T1000 (cell line): ENCODE data around the gene HEATR9.

Source experiments
- DNase-seq: peaks from one replicate; lab custom pipeline; 2025; ENCODE audit warnings: mixed read lengths; lab: John Stamatoyannopoulos, UW

HEATR9 gene

GRCh38 chr17:35864853-35865252 lies 3.8 kb downstream of the HEATR9 start:
- DNase-seq = no peak

GRCh38 chr17:35856603-35857002 lies 12.1 kb downstream of the HEATR9 start:
- DNase-seq = no peak

- DNase-seq = no peak
Measured at GRCh38 chr17:35855965-35856364, 12.7 kb downstream of the HEATR9 start.

GRCh38 chr17:35849469-35850348 lies 19.0 kb downstream of the HEATR9 start:
- DNase-seq = no peak

GRCh38 chr17:35847633-35848373 lies 20.9 kb downstream of the HEATR9 start:
- DNase-seq = no peak

GRCh38 chr17:35847006-35847405 lies 21.7 kb downstream of the HEATR9 start:
- no peak for DNase-seq

- no peak for DNase-seq
Measured at GRCh38 chr17:35846055-35846809, 22.5 kb downstream of the HEATR9 start.

GRCh38 chr17:35844547-35844946 lies 24.1 kb downstream of the HEATR9 start:
- no peak for DNase-seq

- no peak for DNase-seq
Measured at GRCh38 chr17:35843698-35844097, 25.0 kb downstream of the HEATR9 start.

- DNase-seq = no peak
Measured at GRCh38 chr17:35842239-35842638, 26.5 kb downstream of the HEATR9 start.

GRCh38 chr17:35841505-35841904 lies 27.2 kb downstream of the HEATR9 start:
- no peak for DNase-seq

- no peak for DNase-seq
Measured at GRCh38 chr17:35841101-35841500, 27.6 kb downstream of the HEATR9 start.

GRCh38 chr17:35825206-35825605 lies 43.5 kb downstream of the HEATR9 start:
- DNase-seq = no peak

- no peak for DNase-seq
Measured at GRCh38 chr17:35821308-35821707, 47.4 kb downstream of the HEATR9 start.

- no peak for DNase-seq
Measured at GRCh38 chr17:35819455-35819854, 49.2 kb downstream of the HEATR9 start.

GRCh38 chr17:35817196-35817595 lies 51.5 kb downstream of the HEATR9 start:
- DNase-seq = no peak

GRCh38 chr17:35816723-35817122 lies 52.0 kb downstream of the HEATR9 start:
- no peak for DNase-seq

GRCh38 chr17:35812456-35812855 lies 56.2 kb downstream of the HEATR9 start:
- DNase-seq = no peak

- no peak for DNase-seq
Measured at GRCh38 chr17:35811759-35812158, 56.9 kb downstream of the HEATR9 start.

GRCh38 chr17:35809855-35810461 lies 58.7 kb downstream of the HEATR9 start:
- no peak for DNase-seq

- peak; percentile 97 for DNase-seq
Measured at GRCh38 chr17:35808962-35809854, 59.5 kb downstream of the HEATR9 start, which contains the start of gene TAF15. TSS of gene TAF15 (plus strand) at chr17:35809484. CDS start at chr17:35809570, 86 bp downstream.
